Raji (cell line): Measurements from ENCODE around the gene CHMP2B.

ENCODE experiments used
- POLR2A ChIP-seq: IDR thresholded peaks from 2 replicates; pipeline ENCODE4 v1.6.1; 2011; ENCODE audit warnings: low read depth, low read length, control low read depth; ENCODE audit not compliant: insufficient read depth

CHMP2B gene

GRCh38 chr3:87269723-87270122 lies 42.6 kb downstream of the CHMP2B start:
- no peak for TF ChIP-seq POLR2A

DNA sequence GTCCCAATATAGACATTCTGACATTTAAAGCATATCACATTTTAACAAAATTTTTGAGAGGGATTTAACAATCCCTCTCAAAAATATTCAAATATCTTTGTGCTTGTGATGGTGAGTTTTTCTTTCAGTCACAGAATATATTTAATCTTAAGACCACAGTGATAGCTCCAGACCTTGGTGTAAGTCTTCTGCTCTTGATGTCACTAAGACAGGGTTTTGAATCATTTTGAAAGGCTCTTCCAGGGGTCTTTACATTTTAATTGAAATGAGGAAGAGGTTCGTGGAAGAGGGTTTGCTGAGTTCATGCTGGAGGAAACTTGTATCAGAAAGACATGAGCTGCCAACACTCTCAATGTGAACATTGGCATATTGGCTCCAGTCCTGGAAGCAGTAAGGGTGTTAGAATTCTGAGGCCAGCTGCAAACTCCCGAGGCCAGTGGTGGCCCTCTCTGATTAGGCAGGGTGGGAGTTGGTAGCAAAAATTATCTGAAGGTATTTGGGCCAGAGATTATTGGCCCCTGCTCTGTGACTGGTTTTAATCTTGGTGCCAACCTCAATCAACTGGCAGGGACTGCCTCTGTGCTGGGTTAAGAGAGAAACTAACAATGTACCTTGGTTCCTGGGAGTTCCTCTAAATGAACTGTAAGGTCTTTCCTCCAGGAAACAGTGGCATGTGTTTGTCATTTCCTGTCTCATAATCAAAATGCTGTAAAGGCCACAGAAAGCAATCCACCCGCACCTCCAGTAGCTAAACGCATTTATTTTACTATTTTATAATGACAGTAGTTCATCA lies 44.0 kb downstream of the CHMP2B start:
- TF ChIP-seq POLR2A, result no peak

DNA sequence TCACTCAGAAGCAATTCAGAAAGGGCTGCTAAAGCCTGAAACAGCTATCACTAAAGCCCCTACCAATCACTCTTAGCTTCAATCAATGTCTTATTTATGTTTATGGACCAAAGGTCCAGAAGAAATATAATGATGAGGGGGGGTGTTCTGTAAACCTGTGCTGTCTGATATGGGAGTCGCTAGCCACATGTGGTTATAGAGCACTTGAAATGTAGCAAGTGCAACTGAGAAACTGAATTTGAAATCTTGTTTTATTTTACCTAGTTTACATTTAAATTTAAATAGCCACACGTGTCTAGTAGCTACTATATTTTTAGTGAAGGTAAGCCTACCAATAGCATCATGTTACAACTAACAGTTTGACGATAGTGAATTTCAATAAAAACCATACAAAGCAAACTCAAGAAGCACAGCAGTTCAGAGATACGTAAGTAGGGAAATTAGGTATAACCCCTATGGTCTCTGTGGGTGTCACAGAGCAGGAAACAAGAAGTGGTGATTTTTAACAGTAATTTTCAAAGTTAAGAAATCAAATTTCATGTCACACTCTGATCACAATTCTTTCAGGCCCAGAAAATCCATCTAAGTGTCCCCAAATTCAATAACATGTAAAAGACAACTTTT lies 45.7 kb downstream of the CHMP2B start:
- TF ChIP-seq POLR2A, result no peak

- no peak for TF ChIP-seq POLR2A
These were observed 49.4 kb downstream of the CHMP2B start, which contains the start of gene POU1F1 for GRCh38 chr3:87276484-87276883. TSS of gene POU1F1 (minus strand) at chr3:87276584. CDS start at chr3:87276462, 122 bp downstream.

GRCh38 chr3:87287011-87287410 lies 59.9 kb downstream of the CHMP2B start:
- TF ChIP-seq POLR2A, result no peak

DNA sequence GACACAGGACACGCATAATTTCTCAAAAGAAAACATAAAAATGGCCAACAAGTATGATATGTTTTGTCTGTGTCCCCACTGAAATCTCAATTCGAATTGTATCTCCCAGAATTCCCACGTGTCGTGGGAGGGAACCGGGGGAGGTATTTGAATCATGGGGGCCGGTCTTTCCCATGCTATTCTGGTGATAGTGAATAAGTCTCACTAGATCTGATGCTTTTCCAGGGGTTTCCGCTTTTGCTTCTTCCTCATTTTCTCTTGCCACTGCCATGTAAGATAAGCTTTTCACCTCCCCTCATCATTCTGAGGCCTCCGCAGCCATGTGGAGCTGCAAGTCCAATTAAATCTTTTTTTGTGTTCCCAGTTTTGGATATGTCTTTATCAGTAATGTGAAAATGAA lies 61.3 kb downstream of the CHMP2B start:
- TF ChIP-seq POLR2A, result no peak

DNA sequence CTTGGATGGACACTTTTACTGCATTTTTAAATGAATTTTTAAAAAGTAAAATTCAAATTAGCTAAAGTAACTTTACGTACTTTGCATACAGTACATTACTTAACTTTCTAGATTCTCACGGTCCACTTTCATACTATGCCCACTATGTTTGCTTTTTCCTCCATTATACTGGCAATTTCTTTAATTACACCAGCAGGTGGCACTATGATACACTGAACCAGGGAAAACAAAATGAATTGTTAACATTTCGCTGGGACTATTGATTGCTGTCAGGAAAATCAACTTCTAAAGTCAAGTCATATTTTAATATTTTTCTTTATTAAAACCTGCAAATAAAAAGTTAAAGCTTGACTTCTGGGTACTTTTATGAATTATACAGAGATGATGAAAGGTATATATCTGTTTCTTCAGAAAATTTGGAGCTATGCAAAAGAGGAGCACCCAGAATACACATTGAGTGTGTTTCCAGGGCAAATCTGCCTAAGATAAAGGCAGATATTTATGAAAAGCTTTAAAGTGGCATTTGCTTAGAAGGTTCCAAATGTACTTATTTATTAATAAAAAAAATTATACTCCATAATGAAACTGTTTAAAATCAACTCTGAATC lies 71.1 kb downstream of the CHMP2B start:
- no peak for TF ChIP-seq POLR2A
